HepG2 (cell line): ENCODE measurements around the gene LMOD3. TPM values are rescaled to one million over a fixed set of nuclear protein-coding genes. Genes with fewer than 3 reads are reported as not detected.

Source experiments
- ADNP ChIP-seq: sonication (generic); formaldehyde crosslinking; IDR thresholded peaks from 2 replicates; pipeline ENCODE4 v1.4.0; 2020; ENCODE audit warnings: missing genetic modification reagents
- ATAD3A ChIP-seq: sonication (generic); formaldehyde crosslinking; IDR thresholded peaks from 2 replicates; pipeline ENCODE4 v1.4.0; 2020; ENCODE audit warnings: missing genetic modification reagents
- CREB3 ChIP-seq: sonication (generic); formaldehyde crosslinking; IDR thresholded peaks from 2 replicates; pipeline ENCODE4 v1.5.0; 2020; ENCODE audit warnings: missing genetic modification reagents
- DNMT3B ChIP-seq: conservative IDR thresholded peaks from 2 replicates; pipeline ENCODE4 v1.6.1; 2016; ENCODE audit warnings: missing biosample characterization, control low read depth
- FOXP1 ChIP-seq, 2 experiments: fragments of 450-650 bp in 1 of 2; IDR thresholded peaks; 2 replicates each; pipeline ENCODE4 v1.6.1; 2017 to 2018; ENCODE audit warnings: antibody characterized with exemption in 1 of 2
- HNRNPLL ChIP-seq: fragments of 200-400 bp; formaldehyde crosslinking; IDR thresholded peaks from 2 replicates; pipeline ENCODE4 v1.6.1; 2017; ENCODE audit warnings: mild to moderate bottlenecking, low read depth, low read length; ENCODE audit not compliant: poor library complexity, severe bottlenecking
- KMT2B ChIP-seq: IDR thresholded peaks from 2 replicates; pipeline ENCODE4 v1.6.1; 2016; ENCODE audit warnings: missing genetic modification reagents, missing compliant biosample characterization
- NR2C2 ChIP-seq: sonication (generic); formaldehyde crosslinking; IDR thresholded peaks from 2 replicates; pipeline ENCODE4 v1.4.0; 2020; ENCODE audit warnings: missing genetic modification reagents, mild to moderate bottlenecking, moderate library complexity, borderline replicate concordance
- PHF20 ChIP-seq: sonication (generic); formaldehyde crosslinking; IDR thresholded peaks from 2 replicates; pipeline ENCODE4 v1.5.0; 2020; ENCODE audit warnings: mild to moderate bottlenecking, missing genetic modification reagents
- RARA ChIP-seq: IDR thresholded peaks from 2 replicates; pipeline ENCODE4 v1.6.1; 2016; ENCODE audit warnings: missing genetic modification reagents, missing compliant biosample characterization
- ZKSCAN8 ChIP-seq: IDR thresholded peaks from 2 replicates; pipeline ENCODE4 v1.6.1; 2016; ENCODE audit warnings: borderline replicate concordance, missing genetic modification reagents, missing compliant biosample characterization
- ZNF207 ChIP-seq: fragments of 450-650 bp; IDR thresholded peaks from 2 replicates; pipeline ENCODE4 v1.6.1; 2016; ENCODE audit warnings: antibody characterized with exemption, borderline replicate concordance
- ZNF430 ChIP-seq: sonication (generic); formaldehyde crosslinking; IDR thresholded peaks from 2 replicates; pipeline ENCODE4 v1.9.0; 2021; ENCODE audit warnings: mild to moderate bottlenecking, missing genetic modification reagents
- ZNF574 ChIP-seq: sonication (generic); formaldehyde crosslinking; IDR thresholded peaks from 2 replicates; pipeline ENCODE4 v1.4.0; 2020; ENCODE audit warnings: missing genetic modification reagents
- ZNF607 ChIP-seq: sonication (generic); formaldehyde crosslinking; IDR thresholded peaks from 2 replicates; pipeline ENCODE4 v1.5.1; 2020; ENCODE audit warnings: missing genetic modification reagents, mild to moderate bottlenecking, borderline replicate concordance
- polyA plus RNA-seq, 8 experiments: library from polyadenylated mRNA; depleted of rRNA in 3 of 8; stranded (reverse) in 7 of 8; unstranded in 1 of 8; fragments of >200 nt; fragmentation: Illumina TruSeq in 4 of 8; extraction: Trizol in 4 of 8; gene quantifications; 2 replicates each; pipeline versions ENCODE4 v1.2.1 to v1.2.3, GENCODE V29; 2011 to 2016; ENCODE audit warnings: low read depth in 4 of 8, missing spikeins in 1 of 8, mixed read lengths in 1 of 8; ENCODE audit not compliant: insufficient read depth in 1 of 8
- total RNA-seq, 5 experiments: library from RNA; depleted of rRNA; stranded (reverse); fragments of >200 nt; fragmentation: Illumina TruSeq; extraction: Trizol; gene quantifications; 2 replicates each; pipeline ENCODE4 v1.2.3, GENCODE V29; 2016; ENCODE audit warnings: low read depth in 1 of 5
- TF ChIP-seq, protein P1 (sequence below): sonication (generic); formaldehyde crosslinking; IDR thresholded peaks from 2 replicates; pipeline ENCODE4 v1.9.0; 2021; ENCODE audit warnings: mild to moderate bottlenecking, missing genetic modification reagents

The LMOD3 gene
- total and polyA plus RNA-seq, 2 of the 13 experiments (the other 11 are each of a cell fraction or from before 2014, with no cell fraction given): not detected

DNA sequence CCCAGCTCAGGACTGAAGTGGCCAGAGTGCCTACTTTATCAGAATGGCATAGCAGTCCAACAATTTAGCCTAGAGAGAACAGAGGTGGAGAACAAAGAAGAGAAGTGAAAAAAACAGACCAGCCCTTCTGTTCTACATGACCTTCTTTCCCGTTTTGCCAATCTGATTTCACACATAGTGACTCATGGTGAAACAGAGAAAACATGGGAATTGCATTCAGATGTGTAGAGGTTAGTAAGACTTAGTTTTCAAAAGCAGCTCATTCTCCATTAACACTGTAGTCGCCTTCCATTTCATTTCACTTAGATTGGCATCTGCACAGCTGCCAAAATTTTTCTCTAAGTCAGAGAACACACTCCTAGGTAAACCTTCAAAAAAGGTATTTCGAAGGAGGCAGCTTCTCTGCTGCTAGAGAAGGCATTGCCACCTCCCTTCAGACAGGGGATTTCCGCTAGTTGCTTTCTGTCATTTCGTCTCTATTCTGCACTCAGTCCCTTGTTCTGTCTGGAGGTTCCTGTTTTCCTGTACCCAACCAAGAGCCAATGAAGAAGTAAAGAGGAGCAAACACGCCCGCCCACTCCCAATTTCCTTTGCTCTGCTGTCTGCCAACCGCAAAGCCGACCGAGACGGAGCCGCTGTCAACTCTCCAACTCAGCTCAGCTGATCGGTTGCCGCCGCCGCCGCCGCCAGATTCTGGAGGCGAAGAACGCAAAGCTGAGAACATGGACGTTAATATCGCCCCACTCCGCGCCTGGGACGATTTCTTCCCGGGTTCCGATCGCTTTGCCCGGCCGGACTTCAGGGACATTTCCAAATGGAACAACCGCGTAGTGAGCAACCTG lies 37.8 kb downstream of the LMOD3 start, which contains the start of gene ARL6IP5 (continued):
- TF ChIP-seq ZNF574 (CRISPR knock-in tag): peak; percentile 66
- TF ChIP-seq ZNF207: no peak
- TF ChIP-seq, protein P1, sequence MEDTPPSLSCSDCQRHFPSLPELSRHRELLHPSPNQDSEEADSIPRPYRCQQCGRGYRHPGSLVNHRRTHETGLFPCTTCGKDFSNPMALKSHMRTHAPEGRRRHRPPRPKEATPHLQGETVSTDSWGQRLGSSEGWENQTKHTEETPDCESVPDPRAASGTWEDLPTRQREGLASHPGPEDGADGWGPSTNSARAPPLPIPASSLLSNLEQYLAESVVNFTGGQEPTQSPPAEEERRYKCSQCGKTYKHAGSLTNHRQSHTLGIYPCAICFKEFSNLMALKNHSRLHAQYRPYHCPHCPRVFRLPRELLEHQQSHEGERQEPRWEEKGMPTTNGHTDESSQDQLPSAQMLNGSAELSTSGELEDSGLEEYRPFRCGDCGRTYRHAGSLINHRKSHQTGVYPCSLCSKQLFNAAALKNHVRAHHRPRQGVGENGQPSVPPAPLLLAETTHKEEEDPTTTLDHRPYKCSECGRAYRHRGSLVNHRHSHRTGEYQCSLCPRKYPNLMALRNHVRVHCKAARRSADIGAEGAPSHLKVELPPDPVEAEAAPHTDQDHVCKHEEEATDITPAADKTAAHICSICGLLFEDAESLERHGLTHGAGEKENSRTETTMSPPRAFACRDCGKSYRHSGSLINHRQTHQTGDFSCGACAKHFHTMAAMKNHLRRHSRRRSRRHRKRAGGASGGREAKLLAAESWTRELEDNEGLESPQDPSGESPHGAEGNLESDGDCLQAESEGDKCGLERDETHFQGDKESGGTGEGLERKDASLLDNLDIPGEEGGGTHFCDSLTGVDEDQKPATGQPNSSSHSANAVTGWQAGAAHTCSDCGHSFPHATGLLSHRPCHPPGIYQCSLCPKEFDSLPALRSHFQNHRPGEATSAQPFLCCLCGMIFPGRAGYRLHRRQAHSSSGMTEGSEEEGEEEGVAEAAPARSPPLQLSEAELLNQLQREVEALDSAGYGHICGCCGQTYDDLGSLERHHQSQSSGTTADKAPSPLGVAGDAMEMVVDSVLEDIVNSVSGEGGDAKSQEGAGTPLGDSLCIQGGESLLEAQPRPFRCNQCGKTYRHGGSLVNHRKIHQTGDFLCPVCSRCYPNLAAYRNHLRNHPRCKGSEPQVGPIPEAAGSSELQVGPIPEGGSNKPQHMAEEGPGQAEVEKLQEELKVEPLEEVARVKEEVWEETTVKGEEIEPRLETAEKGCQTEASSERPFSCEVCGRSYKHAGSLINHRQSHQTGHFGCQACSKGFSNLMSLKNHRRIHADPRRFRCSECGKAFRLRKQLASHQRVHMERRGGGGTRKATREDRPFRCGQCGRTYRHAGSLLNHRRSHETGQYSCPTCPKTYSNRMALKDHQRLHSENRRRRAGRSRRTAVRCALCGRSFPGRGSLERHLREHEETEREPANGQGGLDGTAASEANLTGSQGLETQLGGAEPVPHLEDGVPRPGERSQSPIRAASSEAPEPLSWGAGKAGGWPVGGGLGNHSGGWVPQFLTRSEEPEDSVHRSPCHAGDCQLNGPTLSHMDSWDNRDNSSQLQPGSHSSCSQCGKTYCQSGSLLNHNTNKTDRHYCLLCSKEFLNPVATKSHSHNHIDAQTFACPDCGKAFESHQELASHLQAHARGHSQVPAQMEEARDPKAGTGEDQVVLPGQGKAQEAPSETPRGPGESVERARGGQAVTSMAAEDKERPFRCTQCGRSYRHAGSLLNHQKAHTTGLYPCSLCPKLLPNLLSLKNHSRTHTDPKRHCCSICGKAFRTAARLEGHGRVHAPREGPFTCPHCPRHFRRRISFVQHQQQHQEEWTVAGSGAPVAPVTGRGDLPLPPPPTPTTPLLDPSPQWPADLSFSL (CRISPR knock-in tag): no peak
- TF ChIP-seq CREB3: no peak
- TF ChIP-seq ZNF430: peak; percentile 39; the same call in 1 of the 2 replicates
- TF ChIP-seq ATAD3A (CRISPR knock-in tag): no peak
- TF ChIP-seq ZNF607 (CRISPR knock-in tag): no peak; the same call in 1 of the 2 replicates
- TF ChIP-seq FOXP1 (IDR thresholded peaks at IDR 0.05): no peak
- no peak for TF ChIP-seq FOXP1 (CRISPR knock-in tag; IDR thresholded peaks at IDR 0.05)
- TF ChIP-seq NR2C2 (CRISPR knock-in tag): no peak
- peak; percentile 81 for TF ChIP-seq KMT2B (CRISPR knock-in tag)
- TF ChIP-seq DNMT3B (CRISPR knock-in tag): 0 out of 2 replicates have a peak, but pooled peaks have one; percentile 32
- TF ChIP-seq ZKSCAN8: no peak
- TF ChIP-seq RARA (CRISPR knock-in tag): peak; percentile 21; the same call in 1 of the 2 replicates
- TF ChIP-seq ADNP: no peak
- TF ChIP-seq HNRNPLL: peak; percentile 85
- TF ChIP-seq PHF20 (CRISPR knock-in tag): peak; percentile 54
